Body of pancreas (tissue), 4 donors: ENCODE results near the gene MCCC1.

Source experiments
- CTCF ChIP-seq, 7 experiments: fragments of 450-650 bp in 4 of 7; fragments of 200-600 bp in 3 of 7; sonication (generic) in 3 of 7; IDR thresholded peaks; one replicate each; pipeline ENCODE4 v1.5.1; 2016 to 2019; ENCODE audit warnings: antibody characterized with exemption in 7 of 7
- POLR2A ChIP-seq, 3 donors: fragments of 450-650 bp; IDR thresholded peaks; one replicate each; pipeline ENCODE4 v1.6.1; 2016; ENCODE audit warnings: antibody characterized with exemption in 3 of 3, mild to moderate bottlenecking in 2 of 3

GRCh38 chr3:183123891-183124290, 24.6 kb upstream of the MCCC1 start:
- TF ChIP-seq CTCF (IDR thresholded peaks at IDR 0.05) (no peak), POLR2A (IDR thresholded peaks at IDR 0.05) (no peak)
